NCI-H446 treated with DMSO at 0.1 percent for 48 hours (cell line): Measurements from ENCODE around the gene RILPL1.
"Not testable (repeated sequence)": the region's sequence is repeated elsewhere in the genome, so short reads cannot be mapped to it uniquely, and the experiment has no call there.

Source experiments
- DNase-seq: peaks from one replicate; lab custom pipeline; 2025; lab: John Stamatoyannopoulos, UW

Gene RILPL1

GRCh38 chr12:123465084-123465483, 68.4 kb downstream of the RILPL1 start:
- DNase-seq: no peak

GRCh38 chr12:123463174-123463573, 70.3 kb downstream of the RILPL1 start:
- DNase-seq: not testable (repeated sequence)

GRCh38 chr12:123457980-123458779, 75.3 kb downstream of the RILPL1 start, which contains the start of gene SNRNP35:
Gene SNRNP35 (plus strand): TSS chr12:123458139. CDS start chr12:123465541, 7,402 bp downstream.
- DNase-seq: peak; percentile 85

GRCh38 chr12:123453165-123453564, 80.4 kb downstream of the RILPL1 start:
- DNase-seq: no peak

GRCh38 chr12:123452276-123452550, 81.3 kb downstream of the RILPL1 start:
- DNase-seq: not testable (repeated sequence)

GRCh38 chr12:123450636-123451035, 82.9 kb downstream of the RILPL1 start:
- no peak for DNase-seq

GRCh38 chr12:123449856-123450255, 83.7 kb downstream of the RILPL1 start:
- DNase-seq: no peak

- no peak for DNase-seq
Observed at GRCh38 chr12:123449249-123449733, 84.2 kb downstream of the RILPL1 start.

GRCh38 chr12:123446333-123446713, 87.2 kb downstream of the RILPL1 start:
- no peak for DNase-seq

GRCh38 chr12:123445388-123446332, 87.9 kb downstream of the RILPL1 start:
- DNase-seq: no peak

GRCh38 chr12:123444092-123445026, 89.2 kb downstream of the RILPL1 start:
- no peak for DNase-seq

- no peak for DNase-seq
Observed at GRCh38 chr12:123442774-123443173, 90.7 kb downstream of the RILPL1 start.

GRCh38 chr12:123441523-123442164, 91.9 kb downstream of the RILPL1 start:
- DNase-seq: no peak

- DNase-seq: no peak
Observed at GRCh38 chr12:123436017-123436964, 97.2 kb downstream of the RILPL1 start, which contains the start of gene RILPL2. Gene RILPL2 (minus strand): TSS chr12:123436684. CDS start chr12:123436420, 264 bp downstream.

- no peak for DNase-seq
Observed at GRCh38 chr12:123435636-123436016, 97.9 kb downstream of the RILPL1 start.

GRCh38 chr12:123433615-123434014, 99.9 kb downstream of the RILPL1 start:
- no peak for DNase-seq

- not testable (repeated sequence) for DNase-seq
Observed at GRCh38 chr12:123431951-123432817, 101.3 kb downstream of the RILPL1 start.

GRCh38 chr12:123429101-123429500, 104.4 kb downstream of the RILPL1 start:
- DNase-seq: not testable (repeated sequence)

- no peak for DNase-seq
Observed at GRCh38 chr12:123428591-123428990, 104.9 kb downstream of the RILPL1 start.
